Measurements from ENCODE around the gene EVI2B.
"Not testable (repeated sequence)": the region's sequence is repeated elsewhere in the genome, so short reads cannot be mapped to it uniquely, and the experiment has no call there.

GRCh38 chr17:31345191-31345747 is 31.4 kb upstream of the EVI2B start:
- not testable (repeated sequence) for TF ChIP-seq CTCF (IDR thresholded peaks at IDR 0.05); NR3C1 (CRISPR knock-in tag; conservative IDR thresholded peaks at IDR 0.05; ENCODE audit: low read depth); MAX (CRISPR knock-in tag; IDR thresholded peaks at IDR 0.05); ZNF512 (CRISPR knock-in tag; IDR thresholded peaks at IDR 0.05; ENCODE audit: borderline replicate concordance); ZNF423 (CRISPR knock-in tag; IDR thresholded peaks at IDR 0.05); NFE2L1 (CRISPR knock-in tag; IDR thresholded peaks at IDR 0.05); USF2 (CRISPR knock-in tag; IDR thresholded peaks at IDR 0.05)

Data from WTC11 (cell line).